Panc1 (cell line): Measurements from ENCODE around the gene SNTG2. TPM values are rescaled to one million over a fixed set of nuclear protein-coding genes. Genes with fewer than 3 reads are reported as not detected.

Source experiments
- ATAC-seq: fragments of 200-7000 bp; cut with Tn5 transposase; 2 replicates; pipeline ENCODE4 v1.9.1; 2020; ENCODE audit warnings: mild to moderate bottlenecking, moderate library complexity
- BruUV-seq: library from RNA; stranded (reverse); fragments of 400-500 nt; replicated peaks from 2 replicates; lab custom pipeline; 2021; lab: Mats Ljungman, UMichigan
- CTCF ChIA-PET: fragments of 300-600 bp; sonication (Branson Sonifier 250); formaldehyde crosslinking; loops from one replicate; lab custom pipeline; 2022; ENCODE audit warnings: antibody characterized with exemption; lab: Charles Lee
- POLR2A ChIA-PET: fragments of 300-600 bp; sonication (Branson Sonifier 250); formaldehyde crosslinking; loops from one replicate; lab custom pipeline; 2022; ENCODE audit warnings: antibody characterized with exemption; lab: Charles Lee
- DNase-seq: peaks from one replicate; pipeline ENCODE4 v3.0.0-alpha.2; 2010; ENCODE audit warnings: low read depth, low spot score
- H3K27ac ChIP-seq: 2 replicates; pipeline ENCODE4 v1.5.1; 2011; ENCODE audit warnings: mild to moderate bottlenecking, low read length, inconsistent platforms
- H3K27me3 ChIP-seq: fragments of 200-500 bp; sonication (Bioruptor generic); 2 replicates; pipeline ENCODE4 v1.6.0; 2014; ENCODE audit warnings: low read length, inconsistent platforms; ENCODE audit not compliant: control insufficient read depth, insufficient read depth
- H3K36me3 ChIP-seq: fragments of 200-500 bp; sonication (Bioruptor generic); 2 replicates; pipeline ENCODE4 v1.5.1; 2014; ENCODE audit warnings: inconsistent platforms, mild to moderate bottlenecking, low read length, moderate library complexity; ENCODE audit not compliant: control insufficient read depth, insufficient read depth
- H3K4me1 ChIP-seq: 2 replicates; pipeline ENCODE4 v1.5.1; 2011; ENCODE audit warnings: inconsistent platforms, mild to moderate bottlenecking, low read length, moderate library complexity; ENCODE audit not compliant: control insufficient read depth, insufficient read depth
- H3K4me3 ChIP-seq, 2 experiments: 2 replicates each; pipeline ENCODE4 v1.5.1; 2011 to 2012; ENCODE audit warnings: low read depth in 2 of 2, low read length in 2 of 2, mild to moderate bottlenecking in 2 of 2, inconsistent platforms in 1 of 2, moderate library complexity in 1 of 2
- H3K9me3 ChIP-seq: fragments of 200-500 bp; sonication (Bioruptor generic); 2 replicates; pipeline ENCODE4 v1.5.1; 2014; ENCODE audit warnings: low read depth, mild to moderate bottlenecking, inconsistent platforms, low read length, moderate library complexity; ENCODE audit not compliant: control insufficient read depth, insufficient read depth
- POLR2AphosphoS5 ChIP-seq: IDR thresholded peaks from 2 replicates; pipeline ENCODE4 v1.6.1; 2012; ENCODE audit warnings: mild to moderate bottlenecking, low read depth, low read length, moderate library complexity
- SIN3A ChIP-seq: IDR thresholded peaks from 2 replicates; pipeline ENCODE4 v1.6.1; 2012; ENCODE audit warnings: low read depth, mild to moderate bottlenecking, low read length, moderate library complexity, borderline replicate concordance; ENCODE audit not compliant: insufficient read depth
- TCF7L2 ChIP-seq: IDR thresholded peaks from 2 replicates; pipeline ENCODE4 v1.6.1; 2011; ENCODE audit warnings: mild to moderate bottlenecking, low read depth, low read length, inconsistent platforms
- in situ Hi-C: cut with HindIII; loops from 2 replicates; pipeline ENCODE4 v1.10.0; 2016; ENCODE audit warnings: low sequenced_read_pairs, low pct_unique_long_range_greater_than_20kb
- intact Hi-C: fragments of 100-400 bp; cut with micrococcal nuclease; formaldehyde crosslinking; loops from one replicate; pipeline ENCODE4 v1.10.0; 2022; ENCODE audit not compliant: unreplicated experiment
- total RNA-seq: library from RNA; stranded (reverse); gene quantifications from one replicate; pipeline ENCODE4 v1.2.1, GENCODE V29; 2021; ENCODE audit not compliant: unreplicated experiment
- TF ChIP-seq, protein P1 (sequence below), 2 experiments: IDR thresholded peaks; 2 replicates each; pipeline ENCODE4 v1.6.1; 2011 to 2012; ENCODE audit warnings: low read depth in 2 of 2, control low read depth in 1 of 2, low read length in 1 of 2, mild to moderate bottlenecking in 1 of 2, moderate library complexity in 1 of 2; ENCODE audit not compliant: insufficient read depth in 1 of 2
- TF ChIP-seq, protein P2 (sequence below): fragments of 450-650 bp; IDR thresholded peaks from 2 replicates; pipeline ENCODE4 v1.5.1; 2017; ENCODE audit warnings: mild to moderate bottlenecking

Gene SNTG2
- total RNA-seq, 1 experiment from 2014 or later = not detected

DNA sequence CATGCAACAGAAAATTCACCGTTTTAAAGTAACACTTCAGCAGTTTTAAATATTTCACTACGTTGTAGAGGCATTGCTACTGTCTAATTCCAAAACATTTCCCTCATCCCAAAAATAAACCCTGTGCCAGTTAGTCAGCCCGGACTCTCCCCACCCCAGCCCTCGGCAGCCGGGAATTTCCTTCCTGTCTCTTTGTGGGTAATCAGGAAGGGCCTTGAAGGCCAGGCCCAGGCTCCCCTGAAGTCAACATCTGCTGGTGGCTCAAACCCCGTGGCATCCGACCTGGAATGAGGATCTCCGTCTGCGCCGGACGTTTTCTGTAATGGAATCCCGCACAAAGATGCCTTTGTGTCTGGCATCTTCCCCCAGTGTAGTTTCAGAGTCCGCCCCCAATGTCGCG, 219.6 kb downstream of the SNTG2 start:
- TF ChIP-seq SIN3A (no peak), TCF7L2 (no peak), POLR2AphosphoS5 (no peak)
- TF ChIP-seq, protein P1, sequence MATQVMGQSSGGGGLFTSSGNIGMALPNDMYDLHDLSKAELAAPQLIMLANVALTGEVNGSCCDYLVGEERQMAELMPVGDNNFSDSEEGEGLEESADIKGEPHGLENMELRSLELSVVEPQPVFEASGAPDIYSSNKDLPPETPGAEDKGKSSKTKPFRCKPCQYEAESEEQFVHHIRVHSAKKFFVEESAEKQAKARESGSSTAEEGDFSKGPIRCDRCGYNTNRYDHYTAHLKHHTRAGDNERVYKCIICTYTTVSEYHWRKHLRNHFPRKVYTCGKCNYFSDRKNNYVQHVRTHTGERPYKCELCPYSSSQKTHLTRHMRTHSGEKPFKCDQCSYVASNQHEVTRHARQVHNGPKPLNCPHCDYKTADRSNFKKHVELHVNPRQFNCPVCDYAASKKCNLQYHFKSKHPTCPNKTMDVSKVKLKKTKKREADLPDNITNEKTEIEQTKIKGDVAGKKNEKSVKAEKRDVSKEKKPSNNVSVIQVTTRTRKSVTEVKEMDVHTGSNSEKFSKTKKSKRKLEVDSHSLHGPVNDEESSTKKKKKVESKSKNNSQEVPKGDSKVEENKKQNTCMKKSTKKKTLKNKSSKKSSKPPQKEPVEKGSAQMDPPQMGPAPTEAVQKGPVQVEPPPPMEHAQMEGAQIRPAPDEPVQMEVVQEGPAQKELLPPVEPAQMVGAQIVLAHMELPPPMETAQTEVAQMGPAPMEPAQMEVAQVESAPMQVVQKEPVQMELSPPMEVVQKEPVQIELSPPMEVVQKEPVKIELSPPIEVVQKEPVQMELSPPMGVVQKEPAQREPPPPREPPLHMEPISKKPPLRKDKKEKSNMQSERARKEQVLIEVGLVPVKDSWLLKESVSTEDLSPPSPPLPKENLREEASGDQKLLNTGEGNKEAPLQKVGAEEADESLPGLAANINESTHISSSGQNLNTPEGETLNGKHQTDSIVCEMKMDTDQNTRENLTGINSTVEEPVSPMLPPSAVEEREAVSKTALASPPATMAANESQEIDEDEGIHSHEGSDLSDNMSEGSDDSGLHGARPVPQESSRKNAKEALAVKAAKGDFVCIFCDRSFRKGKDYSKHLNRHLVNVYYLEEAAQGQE (IDR thresholded peaks at IDR 0.05; ENCODE audit: insufficient read depth in 1 of 2, low read depth in 2 of 2, low read length in 1 of 2) = no peak
- TF ChIP-seq, protein P2, sequence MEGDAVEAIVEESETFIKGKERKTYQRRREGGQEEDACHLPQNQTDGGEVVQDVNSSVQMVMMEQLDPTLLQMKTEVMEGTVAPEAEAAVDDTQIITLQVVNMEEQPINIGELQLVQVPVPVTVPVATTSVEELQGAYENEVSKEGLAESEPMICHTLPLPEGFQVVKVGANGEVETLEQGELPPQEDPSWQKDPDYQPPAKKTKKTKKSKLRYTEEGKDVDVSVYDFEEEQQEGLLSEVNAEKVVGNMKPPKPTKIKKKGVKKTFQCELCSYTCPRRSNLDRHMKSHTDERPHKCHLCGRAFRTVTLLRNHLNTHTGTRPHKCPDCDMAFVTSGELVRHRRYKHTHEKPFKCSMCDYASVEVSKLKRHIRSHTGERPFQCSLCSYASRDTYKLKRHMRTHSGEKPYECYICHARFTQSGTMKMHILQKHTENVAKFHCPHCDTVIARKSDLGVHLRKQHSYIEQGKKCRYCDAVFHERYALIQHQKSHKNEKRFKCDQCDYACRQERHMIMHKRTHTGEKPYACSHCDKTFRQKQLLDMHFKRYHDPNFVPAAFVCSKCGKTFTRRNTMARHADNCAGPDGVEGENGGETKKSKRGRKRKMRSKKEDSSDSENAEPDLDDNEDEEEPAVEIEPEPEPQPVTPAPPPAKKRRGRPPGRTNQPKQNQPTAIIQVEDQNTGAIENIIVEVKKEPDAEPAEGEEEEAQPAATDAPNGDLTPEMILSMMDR = no peak
- Histone ChIP-seq H3K36me3 (no peaks in the 10 kb centered on the region), H3K4me1 (no peaks in the 10 kb centered on the region), H3K4me3 (no peak overlapping the region), H3K27ac (no peak overlapping the region), H3K9me3 (no peaks in the 10 kb centered on the region), H3K27me3 (no peaks in the 10 kb centered on the region)
- POLR2A ChIA-PET = no interaction called here
- no peak for ATAC-seq
- no TSS peak for BruUV-seq
- no peak for DNase-seq
- in situ Hi-C loops = no loop called here
- intact Hi-C loops = no loop called here
- CTCF ChIA-PET = no interaction called here

DNA sequence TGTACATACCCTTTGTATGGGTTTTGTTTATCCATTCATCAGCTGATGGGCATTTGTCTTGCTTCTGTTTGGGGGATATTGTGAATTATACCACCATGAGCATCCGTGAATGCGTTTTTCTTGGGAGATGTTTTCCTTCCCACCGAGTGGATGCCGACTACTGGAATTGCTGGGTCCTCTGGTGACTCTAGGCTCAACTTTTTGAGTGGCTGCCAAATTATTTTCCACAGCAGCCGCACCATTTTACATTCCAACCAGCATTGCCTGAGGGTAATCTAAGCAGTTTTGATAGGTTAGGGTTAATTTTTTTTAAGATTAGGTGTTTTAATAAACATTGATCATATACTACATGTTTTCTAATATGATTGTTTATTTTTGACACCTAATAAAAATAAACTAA, 220.1 kb downstream of the SNTG2 start:
- in situ Hi-C loops = no loop called here
- BruUV-seq = no TSS peak
- no peak for DNase-seq
- CTCF ChIA-PET = no interaction called here
- POLR2A ChIA-PET = no interaction called here
- TF ChIP-seq TCF7L2 (no peak), POLR2AphosphoS5 (no peak), SIN3A (no peak)
- TF ChIP-seq, protein P1 (IDR thresholded peaks at IDR 0.05; ENCODE audit: insufficient read depth in 1 of 2, low read depth in 2 of 2, low read length in 1 of 2) = no peak
- TF ChIP-seq, protein P2 = no peak
- no peak overlapping the region for H3K4me3 ChIP-seq
- no peaks in the 10 kb centered on the region for H3K4me1 ChIP-seq
- H3K36me3 ChIP-seq = no peaks in the 10 kb centered on the region
- H3K27ac ChIP-seq = no peak overlapping the region
- no peaks in the 10 kb centered on the region for H3K9me3 ChIP-seq
- H3K27me3 ChIP-seq = no peaks in the 10 kb centered on the region
- no peak for ATAC-seq
- intact Hi-C loops = no loop called here
